Pulmonary artery endothelial cell (primary cell): ENCODE results near the gene ZNF197. TPM values are rescaled to one million over a fixed set of nuclear protein-coding genes. Genes with fewer than 3 reads are reported as not detected.
A peak's percentile ranks its signal among the peaks of the same experiment; 100 is the strongest.
"Not testable (repeated sequence)": the region's sequence is repeated elsewhere in the genome, so short reads cannot be mapped to it uniquely, and the experiment has no call there.

Source experiments
- DNase-seq: peaks from one replicate; pipeline ENCODE4 v3.0.0-alpha.2; 2011; ENCODE audit warnings: low read depth, low spot score
- total RNA-seq: library from RNA; depleted of rRNA; stranded (reverse); fragments of >200 nt; gene quantifications from 2 replicates; pipeline ENCODE4 v1.2.3, GENCODE V29; 2014

ZNF197 gene
- total RNA-seq: 9.4 and 9.8 TPM in 2 replicates

GRCh38 chr3:44624749-44625480, at the start of gene ZNF197:
ZNF197 (plus strand) TSS chr3:44625036; CDS start chr3:44629155, 4,119 bp downstream.
- DNase-seq: peak; percentile 43

GRCh38 chr3:44576613-44577012, 48.2 kb upstream of the ZNF197 start:
- DNase-seq: no peak

- not testable (repeated sequence) for DNase-seq
Observed at GRCh38 chr3:44577354-44577952, 47.4 kb upstream of the ZNF197 start.

GRCh38 chr3:44578316-44578715, 46.5 kb upstream of the ZNF197 start:
- not testable (repeated sequence) for DNase-seq

GRCh38 chr3:44578924-44579515, 45.8 kb upstream of the ZNF197 start:
- DNase-seq: not testable (repeated sequence)

- not testable (repeated sequence) for DNase-seq
Observed at GRCh38 chr3:44579749-44580148, 45.1 kb upstream of the ZNF197 start.

GRCh38 chr3:44580971-44581370, 43.9 kb upstream of the ZNF197 start:
- not testable (repeated sequence) for DNase-seq

GRCh38 chr3:44584646-44585501, 40.0 kb upstream of the ZNF197 start, which contains the start of gene ZNF660:
ZNF660 (plus strand) TSS chr3:44584964; CDS start chr3:44594194, 9,230 bp downstream.
- peak; percentile 13 for DNase-seq

GRCh38 chr3:44596621-44597020, 28.2 kb upstream of the ZNF197 start:
- no peak for DNase-seq

GRCh38 chr3:44601749-44602148, 23.1 kb upstream of the ZNF197 start:
- no peak for DNase-seq

GRCh38 chr3:44612678-44613077, 12.2 kb upstream of the ZNF197 start:
- no peak for DNase-seq

- DNase-seq: no peak
Observed at GRCh38 chr3:44628716-44629115, 3.9 kb downstream of the ZNF197 start.

- DNase-seq: no peak
Observed at GRCh38 chr3:44632193-44632592, 7.4 kb downstream of the ZNF197 start.

- no peak for DNase-seq
Observed at GRCh38 chr3:44642337-44642736, 17.5 kb downstream of the ZNF197 start.

GRCh38 chr3:44643024-44643423, 18.2 kb downstream of the ZNF197 start:
- DNase-seq: no peak

GRCh38 chr3:44647771-44648170, 22.9 kb downstream of the ZNF197 start:
- no peak for DNase-seq

GRCh38 chr3:44648564-44649229, 23.9 kb downstream of the ZNF197 start, which contains the start of gene ZNF35:
ZNF35 (plus strand) TSS chr3:44648732; CDS start chr3:44651068, 2,336 bp downstream.
- DNase-seq: peak; percentile 77

GRCh38 chr3:44649709-44650108, 24.9 kb downstream of the ZNF197 start:
- no peak for DNase-seq

GRCh38 chr3:44654039-44654438, 29.2 kb downstream of the ZNF197 start:
- DNase-seq: no peak

- no peak for DNase-seq
Observed at GRCh38 chr3:44659015-44659414, 34.2 kb downstream of the ZNF197 start.

GRCh38 chr3:44659434-44659833, 34.6 kb downstream of the ZNF197 start:
- no peak for DNase-seq
